Fibroblast of gingiva (primary cell): ENCODE measurements around the gene CCDC86.
A peak's percentile ranks its signal among the peaks of the same experiment; 100 is the strongest.

ENCODE experiments used
- DNase-seq: peaks from one replicate; pipeline ENCODE4 v3.0.0-alpha.2; 2011; ENCODE audit warnings: low read depth

The CCDC86 gene

GRCh38 chr11:60891103-60891741 is 49.3 kb downstream of the CCDC86 start:
- DNase-seq, result no peak

DNA sequence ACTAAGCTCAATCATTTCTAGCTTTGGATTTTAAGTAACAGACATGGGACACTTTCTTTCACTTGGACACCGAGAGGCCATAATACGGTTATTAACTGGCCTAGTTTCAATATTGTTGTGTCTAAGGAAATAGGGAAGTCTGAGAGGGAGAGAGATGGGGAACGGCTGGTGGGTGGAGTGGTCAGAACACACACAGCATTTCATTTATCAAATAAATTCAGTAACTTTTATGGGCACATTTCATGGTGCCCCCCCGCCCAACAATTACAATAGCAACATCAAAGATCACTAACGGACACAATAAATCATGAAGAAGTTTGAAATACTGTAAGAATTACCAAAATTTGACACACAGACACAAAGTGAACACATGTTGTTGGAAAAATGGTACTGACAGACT is 53.8 kb downstream of the CCDC86 start:
- no peak for DNase-seq

DNA sequence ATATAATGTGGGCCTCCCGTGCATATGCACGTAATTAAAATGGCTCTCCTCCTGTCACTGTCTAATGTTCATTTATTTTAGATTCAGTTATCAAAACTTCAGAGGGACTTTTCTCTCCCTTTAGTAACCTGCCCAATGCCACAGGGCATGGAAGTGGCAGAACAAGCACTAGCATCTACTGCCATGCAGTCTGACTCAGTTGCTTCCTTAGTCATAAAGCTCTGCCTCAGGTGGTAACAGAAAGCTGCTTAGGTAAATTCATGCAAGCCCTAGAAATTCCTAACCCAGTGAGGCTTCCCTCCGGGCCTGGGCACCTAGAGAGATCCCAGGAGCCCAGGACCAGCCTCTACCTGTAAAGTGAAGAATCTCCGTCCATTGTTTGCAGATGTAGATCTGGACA is 55.6 kb downstream of the CCDC86 start:
- no peak for DNase-seq

- DNase-seq, result peak; percentile 60
Observed at GRCh38 chr11:60899046-60899936, 57.4 kb downstream of the CCDC86 start.

GRCh38 chr11:60899977-60900376 is 58.1 kb downstream of the CCDC86 start:
- DNase-seq, result no peak
